GM12874 (cell line): ENCODE data around the gene IKBKG.

Experiments
- TF ChIP-seq, protein P1 (sequence below): IDR thresholded peaks from 2 replicates; pipeline ENCODE4 v1.5.1; 2011; ENCODE audit warnings: low read depth, mild to moderate bottlenecking, control low read depth, low read length, moderate library complexity; ENCODE audit not compliant: insufficient read depth

IKBKG gene

GRCh38 chrX:154541896-154542722, 5.3 kb upstream of the IKBKG start:
- TF ChIP-seq, protein P1, sequence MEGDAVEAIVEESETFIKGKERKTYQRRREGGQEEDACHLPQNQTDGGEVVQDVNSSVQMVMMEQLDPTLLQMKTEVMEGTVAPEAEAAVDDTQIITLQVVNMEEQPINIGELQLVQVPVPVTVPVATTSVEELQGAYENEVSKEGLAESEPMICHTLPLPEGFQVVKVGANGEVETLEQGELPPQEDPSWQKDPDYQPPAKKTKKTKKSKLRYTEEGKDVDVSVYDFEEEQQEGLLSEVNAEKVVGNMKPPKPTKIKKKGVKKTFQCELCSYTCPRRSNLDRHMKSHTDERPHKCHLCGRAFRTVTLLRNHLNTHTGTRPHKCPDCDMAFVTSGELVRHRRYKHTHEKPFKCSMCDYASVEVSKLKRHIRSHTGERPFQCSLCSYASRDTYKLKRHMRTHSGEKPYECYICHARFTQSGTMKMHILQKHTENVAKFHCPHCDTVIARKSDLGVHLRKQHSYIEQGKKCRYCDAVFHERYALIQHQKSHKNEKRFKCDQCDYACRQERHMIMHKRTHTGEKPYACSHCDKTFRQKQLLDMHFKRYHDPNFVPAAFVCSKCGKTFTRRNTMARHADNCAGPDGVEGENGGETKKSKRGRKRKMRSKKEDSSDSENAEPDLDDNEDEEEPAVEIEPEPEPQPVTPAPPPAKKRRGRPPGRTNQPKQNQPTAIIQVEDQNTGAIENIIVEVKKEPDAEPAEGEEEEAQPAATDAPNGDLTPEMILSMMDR = no peak

GRCh38 chrX:154542723-154543424, 4.5 kb upstream of the IKBKG start:
- TF ChIP-seq, protein P1 = no peak

DNA sequence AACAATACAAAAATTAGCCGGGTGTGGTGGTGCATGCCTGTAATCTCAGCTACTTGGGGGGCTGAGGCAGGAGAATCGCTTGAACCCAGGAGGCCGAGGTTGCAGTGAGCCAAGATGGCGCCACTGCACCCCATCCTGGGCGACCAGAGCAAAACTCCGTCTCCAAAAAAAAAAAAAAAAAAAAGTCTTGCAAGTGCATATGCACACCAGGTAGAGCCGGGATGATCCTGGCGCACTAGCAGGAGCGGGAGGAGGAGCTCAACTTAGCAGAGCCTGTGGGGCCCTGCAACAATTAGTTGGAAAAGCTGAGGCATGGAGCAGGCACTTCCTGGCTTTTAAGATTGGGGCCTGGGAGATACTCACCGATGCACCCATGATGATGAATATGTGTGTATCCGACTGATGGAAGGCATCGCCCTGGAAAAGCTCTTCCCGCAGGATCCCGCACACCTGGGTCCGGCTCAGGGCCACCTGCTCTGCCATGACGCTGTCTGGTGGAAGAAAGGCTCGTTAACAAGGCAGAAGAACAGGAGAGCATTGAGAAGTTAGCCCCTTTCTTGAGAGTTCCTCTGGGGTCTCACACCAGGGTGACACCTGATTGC, 1.6 kb upstream of the IKBKG start:
- TF ChIP-seq, protein P1 = no peak

GRCh38 chrX:154546354-154547244, 821 bp upstream of the IKBKG start, which contains the start of gene G6PD:
Gene G6PD, minus strand, starts transcription at chrX:154546846. Its CDS starts 691 bp downstream, at chrX:154546155.
- TF ChIP-seq, protein P1 = no peak

- TF ChIP-seq, protein P1 = no peak
Measured at GRCh38 chrX:154548028-154548316, 552 bp downstream of the IKBKG start.

GRCh38 chrX:154549766-154550165, 2.3 kb downstream of the IKBKG start:
- TF ChIP-seq, protein P1 = no peak
